Fibroblast of gingiva (primary cell): ENCODE results near the gene FLYWCH1.

ENCODE experiments used
- DNase-seq: peaks from one replicate; pipeline ENCODE4 v3.0.0-alpha.2; 2011; ENCODE audit warnings: low read depth

The FLYWCH1 gene

DNA sequence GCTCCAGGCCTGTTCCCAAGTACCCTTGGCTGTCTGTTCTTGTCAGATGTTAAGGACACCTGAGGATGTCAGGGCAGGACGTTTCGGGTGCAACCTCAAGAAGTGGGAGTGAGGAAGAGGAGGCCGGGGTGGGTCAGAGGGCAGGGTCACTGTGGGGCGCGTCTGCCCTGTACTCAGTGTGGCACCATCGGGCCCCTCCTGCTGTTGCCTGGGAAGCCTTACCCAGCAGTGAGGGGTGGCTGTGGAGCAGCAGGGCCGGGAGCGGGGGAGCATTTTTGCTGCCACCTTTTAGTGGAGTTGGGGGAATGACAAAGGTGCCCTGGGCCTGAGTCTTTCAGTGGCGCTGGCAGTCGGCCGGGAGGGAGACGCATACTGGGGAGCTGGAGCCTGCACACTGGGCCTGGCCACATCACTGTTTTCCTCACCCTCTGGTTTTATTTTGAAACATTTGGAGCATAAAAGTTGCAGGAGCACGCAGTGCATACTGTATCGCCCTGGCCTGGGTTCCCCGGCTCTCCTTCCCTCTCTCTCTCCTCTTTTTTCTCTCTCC is 11.1 kb upstream of the FLYWCH1 start:
- no peak for DNase-seq

DNA sequence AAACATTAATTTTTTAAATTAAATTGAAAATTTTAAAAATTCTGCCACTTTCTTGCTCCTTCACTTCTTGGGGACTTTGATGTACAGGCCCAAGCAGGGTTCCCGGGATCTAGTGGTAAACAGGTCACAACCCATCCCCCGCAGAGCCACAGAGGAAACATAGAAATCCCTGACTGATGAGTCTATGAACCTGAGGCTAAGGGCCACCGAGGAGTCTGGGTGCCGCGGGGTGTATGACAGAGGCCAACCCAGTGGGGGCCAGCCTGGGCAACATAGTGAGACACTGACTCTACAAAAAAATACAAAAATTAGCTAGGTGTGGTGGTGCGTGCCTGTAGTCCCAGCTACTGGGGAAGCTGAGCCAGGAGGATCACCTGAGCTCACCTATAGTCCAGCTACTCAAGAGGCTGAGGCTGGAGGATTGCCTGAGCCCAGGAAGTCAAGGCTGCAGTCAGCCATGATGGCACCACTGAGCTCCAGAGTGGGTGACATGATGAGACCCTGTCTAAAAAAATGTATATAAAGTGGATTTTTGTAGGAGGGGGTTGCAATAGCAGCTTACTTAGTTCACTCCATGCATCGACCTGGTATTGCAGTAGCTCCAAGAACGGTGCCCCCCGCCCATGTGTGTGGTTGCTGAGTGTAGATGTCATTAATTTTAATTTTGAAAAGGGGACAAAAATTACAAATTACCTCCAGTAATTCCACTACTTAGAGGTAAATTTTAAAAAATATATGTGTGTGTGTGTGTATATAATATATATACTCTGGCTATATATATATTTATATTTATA is 9.2 kb upstream of the FLYWCH1 start:
- no peak for DNase-seq

GRCh38 chr16:2904100-2904921 is 7.4 kb upstream of the FLYWCH1 start:
- peak; percentile 85 for DNase-seq

GRCh38 chr16:2904922-2905240 is 6.8 kb upstream of the FLYWCH1 start:
- no peak for DNase-seq

DNA sequence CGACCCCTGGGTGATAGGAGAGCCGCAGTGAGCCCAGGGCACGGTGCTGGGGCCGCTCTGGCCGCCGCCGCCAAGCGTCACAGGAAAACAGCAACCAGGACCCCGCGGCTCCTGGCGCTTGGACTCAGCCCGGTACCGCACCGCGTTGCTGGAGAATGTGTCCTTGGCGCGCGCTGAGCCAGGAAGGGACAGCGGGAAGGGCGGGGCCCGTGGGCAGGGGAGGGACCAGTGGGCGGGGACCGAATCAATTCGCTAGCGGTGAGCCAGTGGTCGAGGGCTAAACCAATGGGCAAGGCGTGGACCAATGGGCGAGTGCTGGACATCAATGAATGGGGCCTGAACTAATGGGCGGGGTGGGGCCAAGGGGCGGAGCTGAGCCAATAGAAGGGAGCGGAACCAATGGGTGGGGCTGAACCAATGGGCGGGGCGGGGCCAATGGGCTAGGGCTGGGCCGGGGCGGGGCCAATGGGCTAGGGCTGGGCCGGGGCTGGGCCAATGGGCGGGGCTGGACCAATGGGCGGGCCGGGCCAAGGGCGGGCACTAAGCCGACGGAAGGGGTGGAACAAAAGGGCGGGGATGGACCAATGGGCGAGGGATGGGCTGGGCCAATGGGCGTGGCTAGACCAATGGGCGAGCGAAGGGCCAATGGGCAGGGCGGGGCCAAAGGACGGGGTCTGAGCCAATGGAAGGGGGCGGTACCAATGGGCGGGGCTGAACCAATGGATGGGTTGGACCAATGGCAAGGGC is 6.3 kb upstream of the FLYWCH1 start:
- peak; percentile 99 for DNase-seq

GRCh38 chr16:2905988-2906387 is 5.7 kb upstream of the FLYWCH1 start:
- DNase-seq: no peak

DNA sequence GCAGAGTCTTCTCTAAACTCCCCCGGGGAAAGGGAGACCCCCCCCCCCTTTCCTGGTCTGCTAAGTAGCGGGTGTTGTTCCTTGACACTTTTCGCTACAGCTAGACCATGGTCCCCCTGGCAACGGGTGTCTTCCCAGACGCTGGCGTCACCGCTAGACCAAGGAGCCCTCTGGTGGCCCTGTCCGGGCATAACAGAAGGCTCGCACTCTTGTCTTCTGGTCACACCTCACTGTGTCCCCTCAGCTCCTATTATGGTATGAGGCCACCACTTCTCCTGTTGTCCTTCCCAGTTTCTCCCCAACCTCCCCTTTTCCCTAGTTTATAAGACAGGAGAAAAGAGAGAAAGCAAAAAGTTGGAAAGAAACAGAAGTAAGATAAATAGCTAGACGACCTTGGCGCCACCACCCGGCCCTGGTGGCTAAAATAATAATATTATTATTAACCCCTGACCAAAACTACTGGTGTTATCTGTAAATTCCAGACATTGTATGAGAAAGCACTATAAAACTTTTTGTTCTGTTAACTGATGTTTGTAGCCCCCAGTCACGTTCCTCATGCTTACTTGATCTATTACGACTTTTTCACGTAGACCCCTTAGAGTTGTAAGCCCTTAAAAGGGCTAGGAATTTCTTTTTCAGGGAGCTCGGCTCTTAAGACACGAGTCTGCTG is 4.5 kb upstream of the FLYWCH1 start:
- DNase-seq: peak; percentile 36

- DNase-seq: peak; percentile 86
These were observed 1.2 kb upstream of the FLYWCH1 start for GRCh38 chr16:2910441-2910969.

GRCh38 chr16:2912330-2913199 is 834 bp downstream of the FLYWCH1 start:
- DNase-seq: peak; percentile 75

DNA sequence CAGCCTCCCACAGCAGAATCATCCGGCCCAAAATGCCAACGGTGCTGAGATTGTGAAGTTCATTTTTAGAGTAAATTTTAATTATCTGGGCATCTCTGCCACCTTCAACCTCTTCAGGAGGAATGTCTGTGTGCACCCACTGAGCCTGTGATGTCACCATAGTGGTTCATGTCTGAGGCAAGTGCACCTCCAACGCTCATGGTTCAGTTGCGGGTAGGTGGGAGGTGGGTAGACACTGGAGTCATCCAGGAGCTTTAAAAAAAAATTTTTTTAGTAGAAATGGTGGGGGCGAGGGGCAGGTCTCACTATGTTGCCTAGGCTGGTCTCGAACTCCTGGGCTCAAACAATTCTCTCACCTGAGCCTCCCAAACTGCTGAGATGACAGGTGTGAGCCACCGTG is 1.9 kb downstream of the FLYWCH1 start:
- DNase-seq: no peak

DNA sequence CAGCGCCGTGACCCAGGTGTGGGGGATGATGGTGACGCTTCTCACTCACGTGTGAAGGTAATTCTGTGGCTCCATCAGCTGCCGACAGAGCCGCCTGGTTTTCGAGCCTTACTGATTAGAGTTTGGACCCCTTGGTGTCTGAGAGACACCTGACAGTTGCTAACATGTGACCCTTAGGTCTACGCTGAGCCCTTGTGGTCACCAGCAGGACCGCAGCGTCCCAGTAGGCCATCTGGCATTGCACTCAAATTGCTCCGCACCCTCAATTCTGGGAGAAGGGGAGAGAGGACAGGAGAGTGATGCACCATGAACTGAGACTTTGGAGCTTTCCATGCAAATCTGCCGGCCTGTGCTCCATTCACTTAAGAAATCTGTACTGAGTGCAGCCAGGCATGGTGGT is 2.5 kb downstream of the FLYWCH1 start:
- no peak for DNase-seq

DNA sequence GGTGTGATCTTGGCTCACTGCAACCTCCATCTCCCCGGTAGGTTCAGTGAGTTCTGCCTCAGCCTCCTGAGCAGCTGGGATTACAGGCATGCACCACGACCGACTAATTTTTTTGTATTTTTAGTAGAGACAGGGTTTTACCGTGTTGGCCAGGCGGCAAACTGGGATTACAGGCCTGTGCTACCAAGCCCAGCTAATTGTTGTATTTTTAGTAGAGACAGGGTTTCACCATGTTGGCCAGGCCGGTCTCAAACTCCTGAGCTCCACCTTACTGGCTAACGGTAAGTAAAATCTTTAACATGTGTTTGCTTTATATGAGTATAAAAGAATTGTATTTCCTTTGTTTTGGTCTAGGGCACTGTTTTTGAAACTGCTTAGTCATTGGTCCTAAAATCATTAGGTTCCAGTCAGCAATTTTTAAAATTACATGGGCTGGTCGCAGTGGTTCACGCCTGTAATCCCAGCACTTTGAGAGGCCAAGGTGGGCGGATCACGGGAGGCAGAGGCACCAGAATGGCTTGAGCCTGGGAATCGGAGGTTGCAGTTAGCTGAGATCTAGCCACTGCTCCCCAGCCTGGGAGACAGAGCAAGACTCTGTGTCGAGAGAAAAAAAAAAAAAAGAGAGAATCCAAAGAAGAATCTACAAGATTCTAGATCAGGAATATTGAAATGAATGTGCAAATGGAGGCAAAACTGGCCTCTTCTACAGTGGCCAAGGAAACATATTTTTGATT is 3.6 kb downstream of the FLYWCH1 start:
- no peak for DNase-seq

GRCh38 chr16:2919511-2920255 is 8.0 kb downstream of the FLYWCH1 start:
- DNase-seq: peak; percentile 95

GRCh38 chr16:2923481-2923880 is 11.8 kb downstream of the FLYWCH1 start:
- no peak for DNase-seq

- DNase-seq: no peak
These were observed 13.4 kb downstream of the FLYWCH1 start for GRCh38 chr16:2924901-2925755.

- no peak for DNase-seq
These were observed 14.4 kb downstream of the FLYWCH1 start for GRCh38 chr16:2925951-2926649.

- no peak for DNase-seq
These were observed 14.9 kb downstream of the FLYWCH1 start for GRCh38 chr16:2926650-2926999.
